SU-DHL-6 (cell line): ENCODE data around the gene RBBP4.

Experiments
- EZH2phosphoT487 ChIP-seq: fragments of 200-600 bp; sonication (generic), shearing (Covaris generic); conservative IDR thresholded peaks from 2 replicates; pipeline ENCODE4 v1.6.1; 2018; ENCODE audit warnings: mild to moderate bottlenecking, antibody characterized with exemption, low read length, moderate library complexity, mixed read lengths
- TF ChIP-seq, protein P1 (sequence below): fragments of 200-600 bp; sonication (generic); IDR thresholded peaks from one replicate; pipeline ENCODE4 v1.5.1; 2017; ENCODE audit warnings: antibody characterized with exemption, mild to moderate bottlenecking, low read length, moderate library complexity; ENCODE audit not compliant: insufficient read depth, poor library complexity, severe bottlenecking

DNA sequence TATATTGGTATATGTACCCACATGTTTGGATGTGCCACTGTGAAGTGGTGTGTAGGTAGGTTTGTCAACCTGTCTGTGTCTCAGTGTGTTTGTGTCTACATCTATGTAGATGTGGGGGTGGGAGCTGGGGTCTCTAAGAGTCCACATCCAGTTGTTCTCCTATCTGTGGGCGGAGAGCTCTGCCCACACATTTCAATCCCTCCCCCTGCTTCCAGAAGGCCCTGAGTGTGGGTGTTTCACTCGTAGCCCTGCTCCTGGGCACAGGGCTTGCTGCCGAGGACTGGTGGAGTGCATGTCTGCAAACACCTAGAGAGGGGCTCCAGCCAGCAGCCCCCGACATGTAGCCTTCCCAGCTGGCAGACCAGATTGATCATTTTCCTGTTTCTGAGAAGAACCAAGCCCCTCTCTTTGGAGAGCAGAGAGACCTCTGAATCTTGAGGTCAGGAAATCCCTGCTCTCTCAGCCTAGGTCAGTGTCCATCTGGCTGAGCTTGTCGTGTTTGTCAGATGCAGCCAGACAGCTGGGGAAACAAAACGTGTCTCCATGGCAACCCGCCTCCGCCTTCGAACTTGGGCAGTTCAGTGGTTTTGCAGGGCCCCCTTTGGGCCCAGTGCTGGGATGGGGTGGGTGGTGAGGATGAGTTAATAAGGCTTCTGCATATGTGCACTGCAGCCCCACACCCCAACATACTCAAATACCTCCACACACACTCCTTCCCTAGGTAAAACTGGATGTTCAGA is 82.7 kb downstream of the RBBP4 start:
- TF ChIP-seq, protein P1, sequence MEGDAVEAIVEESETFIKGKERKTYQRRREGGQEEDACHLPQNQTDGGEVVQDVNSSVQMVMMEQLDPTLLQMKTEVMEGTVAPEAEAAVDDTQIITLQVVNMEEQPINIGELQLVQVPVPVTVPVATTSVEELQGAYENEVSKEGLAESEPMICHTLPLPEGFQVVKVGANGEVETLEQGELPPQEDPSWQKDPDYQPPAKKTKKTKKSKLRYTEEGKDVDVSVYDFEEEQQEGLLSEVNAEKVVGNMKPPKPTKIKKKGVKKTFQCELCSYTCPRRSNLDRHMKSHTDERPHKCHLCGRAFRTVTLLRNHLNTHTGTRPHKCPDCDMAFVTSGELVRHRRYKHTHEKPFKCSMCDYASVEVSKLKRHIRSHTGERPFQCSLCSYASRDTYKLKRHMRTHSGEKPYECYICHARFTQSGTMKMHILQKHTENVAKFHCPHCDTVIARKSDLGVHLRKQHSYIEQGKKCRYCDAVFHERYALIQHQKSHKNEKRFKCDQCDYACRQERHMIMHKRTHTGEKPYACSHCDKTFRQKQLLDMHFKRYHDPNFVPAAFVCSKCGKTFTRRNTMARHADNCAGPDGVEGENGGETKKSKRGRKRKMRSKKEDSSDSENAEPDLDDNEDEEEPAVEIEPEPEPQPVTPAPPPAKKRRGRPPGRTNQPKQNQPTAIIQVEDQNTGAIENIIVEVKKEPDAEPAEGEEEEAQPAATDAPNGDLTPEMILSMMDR: no peak
- no peak for TF ChIP-seq EZH2phosphoT487
